ENCODE data around the gene CYP2A13.
"Not testable (repeated sequence)": the region's sequence is repeated elsewhere in the genome, so short reads cannot be mapped to it uniquely, and the experiment has no call there.

Gene CYP2A13

DNA sequence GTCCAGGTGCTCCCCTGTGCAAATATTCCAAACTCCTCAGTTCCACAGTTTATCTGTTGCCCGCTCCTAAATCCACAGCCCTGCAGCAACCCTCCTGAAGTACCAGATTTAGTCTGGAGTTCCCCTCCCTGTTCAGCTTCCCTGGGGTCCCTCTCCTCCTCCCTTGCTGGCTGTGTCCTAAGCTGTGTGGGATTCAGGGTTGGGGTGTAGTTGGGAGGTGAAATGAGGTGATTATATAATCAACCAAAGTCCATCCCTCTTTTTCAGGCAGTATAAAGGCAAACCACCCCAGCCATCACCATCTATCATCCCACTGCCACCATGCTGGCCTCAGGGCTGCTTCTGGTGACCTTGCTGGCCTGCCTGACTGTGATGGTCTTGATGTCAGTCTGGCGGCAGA is at the start of gene CYP2A13:
TSS of gene CYP2A13 (plus strand) at position 301 of the 400 bp plus-strand sequence. CDS start at position 322, 21 bp downstream.
- Mint-ChIP-seq H3K27me3 (peaks cover 83% of the 10 kb centered on the region), H3K9me3 (no peaks in the 10 kb centered on the region), H3K36me3 (no peaks in the 10 kb centered on the region), H3K4me1 (no peaks in the 10 kb centered on the region), H3K4me3 (no peak within 1 kb of the TSS), H3K27ac (no peak within 1 kb of the TSS)
- CTCF ChIA-PET: no interaction called here
- DNase-seq: no peak

DNA sequence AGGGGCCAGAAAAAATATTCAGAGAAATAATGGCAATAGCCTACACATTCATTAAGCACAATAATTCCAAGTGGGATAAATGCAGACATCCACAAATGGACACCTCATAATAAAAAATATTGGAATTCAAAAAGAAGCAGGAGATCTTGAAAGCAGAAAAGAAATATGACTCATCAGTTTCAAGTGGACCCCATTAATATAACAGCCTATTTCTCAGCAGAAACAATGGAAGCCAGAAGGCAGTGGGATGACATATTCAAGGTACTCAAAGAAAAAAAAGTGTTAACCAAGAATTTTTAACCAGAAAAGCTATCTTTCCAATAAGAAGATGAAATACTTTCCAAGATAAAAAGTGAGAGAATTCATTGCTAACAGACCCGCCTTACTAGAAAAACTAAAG is 48.4 kb upstream of the CYP2A13 start:
- CTCF ChIA-PET: no interaction called here

GRCh38 chr19:41045095-41045494 is 43.2 kb upstream of the CYP2A13 start:
- CTCF ChIA-PET, H3K9me3 Mint-ChIP-seq, DNase-seq, H3K36me3 Mint-ChIP-seq, H3K27ac Mint-ChIP-seq: not testable (repeated sequence)
- peaks cover 15% of the 10 kb centered on the region for H3K4me1 Mint-ChIP-seq
- peak overlapping the region; percentile 6 for H3K4me3 Mint-ChIP-seq
- peaks cover 10% of the 10 kb centered on the region for H3K27me3 Mint-ChIP-seq

More for the DNA sequence above, 48.4 kb upstream of the CYP2A13 start:
- peaks cover 9% of the 10 kb centered on the region for H3K4me1 Mint-ChIP-seq
- H3K27me3 Mint-ChIP-seq: peaks cover 11% of the 10 kb centered on the region
- H3K4me3 Mint-ChIP-seq: no peak overlapping the region
- peaks cover 3% of the 10 kb centered on the region for H3K9me3 Mint-ChIP-seq
- H3K27ac Mint-ChIP-seq: no peak overlapping the region
- DNase-seq: no peak
- H3K36me3 Mint-ChIP-seq: no peaks in the 10 kb centered on the region

GRCh38 chr19:41050426-41050825 is 37.8 kb upstream of the CYP2A13 start:
- CTCF ChIA-PET: no interaction called here
- Mint-ChIP-seq H3K27me3 (peaks cover 44% of the 10 kb centered on the region), H3K4me3 (no peak overlapping the region), H3K36me3 (no peaks in the 10 kb centered on the region), H3K4me1 (peaks cover 3% of the 10 kb centered on the region), H3K9me3 (no peaks in the 10 kb centered on the region), H3K27ac (no peak overlapping the region)
- DNase-seq: no peak

- not testable (repeated sequence) for H3K4me1 Mint-ChIP-seq, H3K9me3 Mint-ChIP-seq, H3K4me3 Mint-ChIP-seq, H3K27ac Mint-ChIP-seq, DNase-seq, H3K36me3 Mint-ChIP-seq
- H3K27me3 Mint-ChIP-seq: peaks cover 52% of the 10 kb centered on the region
- CTCF ChIA-PET: interaction anchor here (0.6 kb wide), 1 partner anchor 520 kb away, joined by 3 read pairs; no protein-coding TSS in a partner anchor
Measured at GRCh38 chr19:41052162-41052561, 36.1 kb upstream of the CYP2A13 start.

- H3K4me1 Mint-ChIP-seq, H3K4me3 Mint-ChIP-seq, DNase-seq, CTCF ChIA-PET, H3K9me3 Mint-ChIP-seq, H3K27ac Mint-ChIP-seq, H3K36me3 Mint-ChIP-seq: not testable (repeated sequence)
- H3K27me3 Mint-ChIP-seq: peaks cover 56% of the 10 kb centered on the region
Measured at GRCh38 chr19:41053331-41053730, 34.9 kb upstream of the CYP2A13 start.

DNA sequence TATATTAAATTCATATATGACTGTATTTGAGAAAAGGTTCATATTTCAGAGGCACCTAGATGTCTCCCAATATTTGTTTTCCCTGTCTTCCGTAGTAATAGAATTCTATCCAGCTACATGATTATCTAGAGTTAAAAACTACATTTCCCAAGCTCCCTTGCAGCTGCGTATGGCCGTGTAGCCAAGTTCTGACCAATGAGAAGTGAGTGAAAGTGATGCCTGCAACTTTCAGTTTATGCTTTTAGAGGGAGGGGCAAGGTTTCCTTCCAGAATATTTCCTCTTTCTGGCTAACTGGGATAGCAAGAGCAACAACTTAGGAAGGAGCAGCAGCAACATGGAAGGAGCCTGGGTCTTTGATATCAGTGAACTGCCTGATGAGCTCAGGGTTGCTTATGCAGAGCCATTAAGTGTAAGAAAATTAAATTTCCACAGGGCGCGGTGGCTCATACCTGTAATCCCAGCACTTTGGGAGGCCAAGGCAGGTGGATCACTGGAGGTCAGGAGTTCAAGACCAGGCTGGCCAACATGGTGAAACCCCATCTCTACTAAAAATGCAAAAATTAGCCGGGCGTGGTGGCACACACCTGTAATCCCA is 23.2 kb upstream of the CYP2A13 start:
- DNase-seq: no peak
- Mint-ChIP-seq H3K4me3 (no peak overlapping the region), H3K27me3 (peaks cover 31% of the 10 kb centered on the region), H3K27ac (no peak overlapping the region), H3K4me1 (peaks cover 3% of the 10 kb centered on the region), H3K36me3 (no peaks in the 10 kb centered on the region), H3K9me3 (no peaks in the 10 kb centered on the region)
- CTCF ChIA-PET: interaction anchor here (1.3 kb wide), 1 partner anchor 90 kb away, joined by 5 read pairs; no protein-coding TSS in a partner anchor

DNA sequence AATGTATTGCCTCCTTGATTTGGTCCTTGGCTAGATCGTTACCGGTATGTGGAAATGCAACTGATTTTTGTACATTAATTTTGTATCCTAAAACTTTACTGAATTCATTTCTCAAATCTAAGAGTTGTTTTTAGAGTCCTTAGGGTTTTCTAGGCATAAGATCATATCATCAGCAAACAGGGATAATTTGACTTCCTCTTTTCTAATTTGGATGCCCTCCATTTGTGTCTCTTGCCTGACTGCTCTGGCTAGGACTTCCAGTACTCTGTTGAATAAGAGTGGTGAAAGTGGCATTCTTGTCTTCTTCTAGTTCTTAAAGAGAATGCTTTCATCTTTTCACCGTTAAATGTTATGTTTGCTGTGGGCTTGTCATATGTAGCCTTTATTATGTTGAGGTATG is 12.0 kb upstream of the CYP2A13 start:
- H3K27ac Mint-ChIP-seq: no peak overlapping the region
- H3K27me3 Mint-ChIP-seq: peaks cover 43% of the 10 kb centered on the region
- H3K4me3 Mint-ChIP-seq: no peak overlapping the region
- peaks cover 8% of the 10 kb centered on the region for H3K9me3 Mint-ChIP-seq
- CTCF ChIA-PET: no interaction called here
- no peak for DNase-seq
- no peaks in the 10 kb centered on the region for H3K4me1 Mint-ChIP-seq
- H3K36me3 Mint-ChIP-seq: peaks cover 1% of the 10 kb centered on the region

DNA sequence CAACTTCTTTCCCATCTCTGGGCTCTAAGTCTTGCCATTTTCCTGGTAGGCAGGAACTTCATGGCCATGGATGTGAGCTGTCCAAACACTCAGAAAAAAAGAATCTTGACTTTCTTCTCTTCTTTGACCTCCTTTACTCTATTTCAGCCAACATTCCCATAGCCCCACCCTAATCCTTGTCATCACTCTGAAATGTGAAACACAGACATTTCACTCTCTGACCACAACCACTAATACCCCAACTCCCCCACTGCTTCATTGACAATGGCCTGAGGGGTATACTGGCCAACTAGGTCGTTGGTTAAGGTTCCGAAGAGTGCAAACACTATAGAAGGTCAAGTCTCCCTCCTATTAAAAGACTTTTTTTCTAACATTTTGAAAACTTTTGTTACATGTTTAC is 4.7 kb upstream of the CYP2A13 start:
- peaks cover 1% of the 10 kb centered on the region for H3K36me3 Mint-ChIP-seq
- H3K27me3 Mint-ChIP-seq: peaks cover 55% of the 10 kb centered on the region
- H3K4me1 Mint-ChIP-seq: no peaks in the 10 kb centered on the region
- no peak overlapping the region for H3K27ac Mint-ChIP-seq
- no peak for DNase-seq
- peaks cover 8% of the 10 kb centered on the region for H3K9me3 Mint-ChIP-seq
- CTCF ChIA-PET: interaction anchor here (0.9 kb wide), 1 partner anchor 109 kb away, joined by 5 read pairs; no protein-coding TSS in a partner anchor
- no peak overlapping the region for H3K4me3 Mint-ChIP-seq

DNA sequence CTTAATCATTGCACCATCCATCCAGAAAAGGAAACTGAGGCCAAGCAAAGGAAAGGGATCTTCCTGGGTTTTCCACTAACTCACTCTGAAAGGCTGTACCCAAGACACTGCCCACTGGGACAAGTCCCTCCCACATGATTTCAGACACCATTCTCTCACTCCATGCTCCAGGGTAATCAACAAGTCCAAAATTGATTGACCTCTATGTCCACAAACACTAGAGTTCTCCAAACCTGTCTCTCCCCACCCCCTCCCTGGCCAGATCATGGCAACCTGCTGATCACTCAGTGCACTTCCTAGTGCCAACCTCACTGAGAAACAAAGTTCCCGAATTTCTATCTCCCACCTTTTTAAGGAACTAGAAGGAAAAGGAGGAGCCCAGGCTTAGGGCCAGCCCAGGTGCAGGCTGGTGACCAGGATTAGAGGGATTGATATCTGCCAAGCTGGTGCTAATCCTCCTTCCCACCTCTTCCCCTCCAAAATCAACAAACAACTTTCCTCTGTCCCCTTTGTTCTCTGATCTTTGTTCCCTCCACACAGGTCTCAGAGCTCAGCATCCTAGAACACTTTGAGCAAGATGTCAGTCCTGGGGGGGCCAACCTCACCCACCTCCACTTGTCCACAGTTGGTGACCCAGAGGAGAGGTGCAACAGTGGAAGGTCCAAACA is 2.4 kb upstream of the CYP2A13 start:
- no peak overlapping the region for H3K27ac Mint-ChIP-seq

GRCh38 chr19:41089959-41090358 is 1.7 kb downstream of the CYP2A13 start:
- no peak for DNase-seq
- no peaks in the 10 kb centered on the region for H3K36me3 Mint-ChIP-seq
- no peaks in the 10 kb centered on the region for H3K9me3 Mint-ChIP-seq
- CTCF ChIA-PET: no interaction called here
- H3K4me1 Mint-ChIP-seq: no peaks in the 10 kb centered on the region
- H3K27ac Mint-ChIP-seq: no peak overlapping the region
- H3K27me3 Mint-ChIP-seq: peaks cover 94% of the 10 kb centered on the region
- no peak overlapping the region for H3K4me3 Mint-ChIP-seq

More for the DNA sequence above, 2.4 kb upstream of the CYP2A13 start:
- CTCF ChIA-PET: no interaction called here
- peaks cover 2% of the 10 kb centered on the region for H3K9me3 Mint-ChIP-seq
- no peaks in the 10 kb centered on the region for H3K36me3 Mint-ChIP-seq
- H3K4me1 Mint-ChIP-seq: no peaks in the 10 kb centered on the region
- DNase-seq: no peak
- H3K27me3 Mint-ChIP-seq: peaks cover 78% of the 10 kb centered on the region
- no peak overlapping the region for H3K4me3 Mint-ChIP-seq

GRCh38 chr19:41095703-41096102 is 7.5 kb downstream of the CYP2A13 start:
- Mint-ChIP-seq H3K27ac (no peak overlapping the region), H3K4me1 (no peaks in the 10 kb centered on the region), H3K9me3 (no peaks in the 10 kb centered on the region), H3K4me3 (no peak overlapping the region), H3K36me3 (no peaks in the 10 kb centered on the region), H3K27me3 (peaks cover 57% of the 10 kb centered on the region)
- CTCF ChIA-PET: no interaction called here
- no peak for DNase-seq

DNA sequence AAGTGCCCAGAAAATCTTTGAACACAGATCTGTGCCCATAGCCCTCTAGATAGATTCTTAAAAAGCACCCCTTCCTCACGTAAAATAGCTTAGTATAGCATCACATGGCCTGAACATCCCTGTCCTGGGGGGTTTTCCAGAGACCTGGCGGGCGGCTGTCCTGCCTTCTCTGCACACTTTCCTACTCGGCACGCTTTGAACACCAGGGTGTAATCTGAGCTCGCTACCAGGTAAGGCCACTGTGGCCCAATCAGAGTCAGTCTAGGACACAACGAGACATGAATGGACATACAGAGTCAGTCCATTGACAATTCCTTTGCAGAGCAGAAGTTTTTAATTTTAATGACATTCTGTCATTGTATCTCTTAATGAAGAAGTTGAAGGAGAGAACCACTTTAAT is 8.1 kb downstream of the CYP2A13 start:
- Mint-ChIP-seq H3K36me3 (no peaks in the 10 kb centered on the region), H3K9me3 (peaks cover 5% of the 10 kb centered on the region), H3K27ac (no peak overlapping the region), H3K27me3 (peaks cover 54% of the 10 kb centered on the region), H3K4me1 (no peaks in the 10 kb centered on the region), H3K4me3 (no peak overlapping the region)
- CTCF ChIA-PET: no interaction called here
- no peak for DNase-seq

DNA sequence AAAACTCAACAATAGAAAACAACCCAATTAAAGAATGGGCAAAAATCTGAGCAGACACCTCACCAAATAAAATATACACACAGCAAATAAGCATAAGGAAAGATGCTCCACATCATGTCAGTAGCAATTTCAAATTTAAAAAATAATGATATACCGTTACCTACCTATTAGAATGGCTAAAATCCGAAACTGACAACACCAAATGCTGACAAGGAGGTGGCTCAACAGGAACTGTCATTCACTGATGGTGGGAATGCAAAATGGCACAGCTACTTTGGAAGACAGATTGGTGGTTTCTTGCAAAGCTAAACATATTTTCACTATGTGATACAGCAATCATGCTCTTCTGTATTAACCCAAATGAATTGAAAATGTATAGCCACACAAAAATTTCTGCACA is 9.1 kb downstream of the CYP2A13 start:
- H3K27ac Mint-ChIP-seq: no peak overlapping the region
- peaks cover 49% of the 10 kb centered on the region for H3K27me3 Mint-ChIP-seq
- DNase-seq: no peak
- CTCF ChIA-PET: no interaction called here
- no peaks in the 10 kb centered on the region for H3K4me1 Mint-ChIP-seq
- peaks cover 15% of the 10 kb centered on the region for H3K9me3 Mint-ChIP-seq
- H3K4me3 Mint-ChIP-seq: no peak overlapping the region
- peaks cover 2% of the 10 kb centered on the region for H3K36me3 Mint-ChIP-seq

- peaks cover 5% of the 10 kb centered on the region for H3K36me3 Mint-ChIP-seq
- no peaks in the 10 kb centered on the region for H3K4me1 Mint-ChIP-seq
- H3K4me3 Mint-ChIP-seq: no peak overlapping the region
- H3K27ac Mint-ChIP-seq: no peak overlapping the region
- DNase-seq: no peak
- H3K9me3 Mint-ChIP-seq: peaks cover 18% of the 10 kb centered on the region
- peaks cover 35% of the 10 kb centered on the region for H3K27me3 Mint-ChIP-seq
- CTCF ChIA-PET: no interaction called here
Measured at GRCh38 chr19:41098762-41099161, 10.5 kb downstream of the CYP2A13 start.

Measured in activated naive CD4-positive, alpha-beta T cell treated with anti-CD3 and anti-CD28 coated beads, Interleukin-2, amount 10 ng/mL, durations not matched to agents 7 days and 5 days (primary cell).